Measurements from ENCODE around the gene GRM4. TPM values are rescaled to one million over a fixed set of nuclear protein-coding genes. Genes with fewer than 3 reads are reported as not detected.

The GRM4 gene
- total and polyA plus RNA-seq, 4 donors: not detected

DNA sequence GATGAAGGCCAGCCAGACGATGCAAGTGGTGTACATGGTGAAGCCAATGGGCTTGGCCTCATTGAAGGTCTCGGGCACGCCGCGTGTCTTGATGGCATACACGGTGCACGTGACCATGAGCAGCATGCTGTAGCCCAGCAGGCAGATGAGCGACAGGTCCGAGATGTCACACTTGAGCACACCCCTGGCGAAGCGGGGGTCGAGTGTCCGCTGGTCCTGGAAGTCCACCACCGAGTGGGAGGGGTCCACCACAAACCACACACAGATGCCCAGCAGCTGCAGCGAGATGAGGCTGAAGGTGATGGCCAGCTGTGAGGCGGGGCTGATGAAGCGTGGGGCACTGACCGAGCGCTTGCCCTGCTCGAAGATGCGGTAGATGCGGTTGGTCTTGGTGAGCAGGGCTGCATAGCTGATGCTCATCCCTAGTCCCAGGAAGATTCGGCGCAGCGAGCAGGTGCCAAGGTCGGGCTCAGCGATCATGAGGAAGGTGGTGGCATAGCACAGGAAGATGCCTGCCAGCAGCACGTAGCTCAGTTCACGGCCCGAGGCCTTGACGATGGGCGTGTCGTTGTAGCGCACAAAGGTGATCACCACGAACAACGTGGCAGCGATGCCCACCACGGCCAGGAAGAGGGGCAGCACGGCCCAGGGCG, 110.1 kb downstream of the GRM4 start:
- H3K4me1 ChIP-seq (ENCODE audit: control insufficient read depth in 4 of 4, insufficient read depth in 4 of 4, low read length in 3 of 4): no peaks in the 10 kb centered on the region
- H3K36me3 ChIP-seq (ENCODE audit: control insufficient read depth in 4 of 4, insufficient read depth in 3 of 4, low read depth in 1 of 4, low read length in 3 of 4): no peaks in the 10 kb centered on the region
- no peak overlapping the region for H3K27ac ChIP-seq (ENCODE audit: low read depth in 1 of 2, low read length in 2 of 2)
- no peaks in the 10 kb centered on the region for H3K9me3 ChIP-seq (ENCODE audit: control insufficient read depth in 4 of 4, low read length in 3 of 4)
- H3K4me3 ChIP-seq (ENCODE audit: low read depth in 1 of 3, low read length in 3 of 3): no peak overlapping the region
- H3K27me3 ChIP-seq (ENCODE audit: control insufficient read depth in 4 of 4, insufficient read depth in 4 of 4, low read length in 3 of 4): no peaks in the 10 kb centered on the region
- TF ChIP-seq REST (IDR thresholded peaks at IDR 0.05) (no peak), HNF4A (conservative IDR thresholded peaks at IDR 0.05) (no peak), JUND (IDR thresholded peaks at IDR 0.05) (no peak)
- no peak for DNase-seq (ENCODE audit: low spot score)
- WGBS: 91% methylated on average over 40 of the region's 40 CpGs
- no peak overlapping the region for H3K9ac ChIP-seq (ENCODE audit: low read depth in 1 of 2, low read length in 2 of 2)

- no peak overlapping the region for H3K9ac ChIP-seq (ENCODE audit: low read depth in 1 of 2, low read length in 2 of 2)
- H3K27me3 ChIP-seq (ENCODE audit: control insufficient read depth in 4 of 4, insufficient read depth in 4 of 4, low read length in 3 of 4): no peaks in the 10 kb centered on the region
- H3K27ac ChIP-seq (ENCODE audit: low read depth in 1 of 2, low read length in 2 of 2): no peak overlapping the region
- no peak for DNase-seq (ENCODE audit: low spot score)
- H3K4me1 ChIP-seq (ENCODE audit: control insufficient read depth in 4 of 4, insufficient read depth in 4 of 4, low read length in 3 of 4): no peaks in the 10 kb centered on the region
- no peak for TF ChIP-seq RXRA (IDR thresholded peaks at IDR 0.05)
- TF ChIP-seq FOXA2 (IDR thresholded peaks at IDR 0.05): no peak
- no peak for TF ChIP-seq MAX (IDR thresholded peaks at IDR 0.05)
- TF ChIP-seq FOXA1 (IDR thresholded peaks at IDR 0.05): no peak
- TF ChIP-seq, protein P1, sequence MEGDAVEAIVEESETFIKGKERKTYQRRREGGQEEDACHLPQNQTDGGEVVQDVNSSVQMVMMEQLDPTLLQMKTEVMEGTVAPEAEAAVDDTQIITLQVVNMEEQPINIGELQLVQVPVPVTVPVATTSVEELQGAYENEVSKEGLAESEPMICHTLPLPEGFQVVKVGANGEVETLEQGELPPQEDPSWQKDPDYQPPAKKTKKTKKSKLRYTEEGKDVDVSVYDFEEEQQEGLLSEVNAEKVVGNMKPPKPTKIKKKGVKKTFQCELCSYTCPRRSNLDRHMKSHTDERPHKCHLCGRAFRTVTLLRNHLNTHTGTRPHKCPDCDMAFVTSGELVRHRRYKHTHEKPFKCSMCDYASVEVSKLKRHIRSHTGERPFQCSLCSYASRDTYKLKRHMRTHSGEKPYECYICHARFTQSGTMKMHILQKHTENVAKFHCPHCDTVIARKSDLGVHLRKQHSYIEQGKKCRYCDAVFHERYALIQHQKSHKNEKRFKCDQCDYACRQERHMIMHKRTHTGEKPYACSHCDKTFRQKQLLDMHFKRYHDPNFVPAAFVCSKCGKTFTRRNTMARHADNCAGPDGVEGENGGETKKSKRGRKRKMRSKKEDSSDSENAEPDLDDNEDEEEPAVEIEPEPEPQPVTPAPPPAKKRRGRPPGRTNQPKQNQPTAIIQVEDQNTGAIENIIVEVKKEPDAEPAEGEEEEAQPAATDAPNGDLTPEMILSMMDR (IDR thresholded peaks at IDR 0.05; ENCODE audit: low read depth, low read length, missing input control): no peak
- TF ChIP-seq RAD21 (IDR thresholded peaks at IDR 0.05): no peak
- no peak for TF ChIP-seq EGR1 (IDR thresholded peaks at IDR 0.05; ENCODE audit: low read depth in 2 of 2)
- TF ChIP-seq HNF4A (conservative IDR thresholded peaks at IDR 0.05): no peak
- no peak for TF ChIP-seq YY1 (IDR thresholded peaks at IDR 0.05)
- no peaks in the 10 kb centered on the region for H3K36me3 ChIP-seq (ENCODE audit: control insufficient read depth in 4 of 4, insufficient read depth in 3 of 4, low read depth in 1 of 4, low read length in 3 of 4)
- 92% methylated on average over 1 of the region's 1 CpG for WGBS
- no peaks in the 10 kb centered on the region for H3K9me3 ChIP-seq (ENCODE audit: control insufficient read depth in 4 of 4, low read length in 3 of 4)
- no peak overlapping the region for H3K4me3 ChIP-seq (ENCODE audit: low read depth in 1 of 3, low read length in 3 of 3)
Measured at GRCh38 chr6:34035161-34035560, 110.7 kb downstream of the GRM4 start.

- Histone ChIP-seq H3K36me3 (ENCODE audit: control insufficient read depth in 4 of 4, insufficient read depth in 3 of 4, low read depth in 1 of 4, low read length in 3 of 4) (no peaks in the 10 kb centered on the region), H3K4me3 (ENCODE audit: low read depth in 1 of 3, low read length in 3 of 3) (no peak overlapping the region), H3K9me3 (ENCODE audit: control insufficient read depth in 4 of 4, low read length in 3 of 4) (no peaks in the 10 kb centered on the region), H3K27me3 (ENCODE audit: control insufficient read depth in 4 of 4, insufficient read depth in 4 of 4, low read length in 3 of 4) (no peaks in the 10 kb centered on the region), H3K27ac (ENCODE audit: low read depth in 1 of 2, low read length in 2 of 2) (no peak overlapping the region), H3K9ac (ENCODE audit: low read depth in 1 of 2, low read length in 2 of 2) (no peak overlapping the region), H3K4me1 (ENCODE audit: control insufficient read depth in 4 of 4, insufficient read depth in 4 of 4, low read length in 3 of 4) (no peaks in the 10 kb centered on the region)
- DNase-seq (ENCODE audit: low spot score): no peak
- WGBS: 89% methylated on average over 5 of the region's 5 CpGs
- no peak for TF ChIP-seq RXRA (IDR thresholded peaks at IDR 0.05)
- TF ChIP-seq JUND (IDR thresholded peaks at IDR 0.05): no peak
- TF ChIP-seq SP1 (IDR thresholded peaks at IDR 0.05): no peak
- no peak for TF ChIP-seq REST (IDR thresholded peaks at IDR 0.05)
- TF ChIP-seq, protein P2, sequence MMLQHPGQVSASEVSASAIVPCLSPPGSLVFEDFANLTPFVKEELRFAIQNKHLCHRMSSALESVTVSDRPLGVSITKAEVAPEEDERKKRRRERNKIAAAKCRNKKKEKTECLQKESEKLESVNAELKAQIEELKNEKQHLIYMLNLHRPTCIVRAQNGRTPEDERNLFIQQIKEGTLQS (IDR thresholded peaks at IDR 0.05): no peak
- TF ChIP-seq GABPA (IDR thresholded peaks at IDR 0.05 in 1 of 2, conservative IDR thresholded peaks at IDR 0.05 in 1 of 2): no peak
- TF ChIP-seq, protein P1 (IDR thresholded peaks at IDR 0.05; ENCODE audit: low read depth, low read length, missing input control): no peak
- no peak for TF ChIP-seq EGR1 (IDR thresholded peaks at IDR 0.05; ENCODE audit: low read depth in 2 of 2)
- no peak for TF ChIP-seq NR2F2 (IDR thresholded peaks at IDR 0.05)
Measured at GRCh38 chr6:34032856-34033255, 113.0 kb downstream of the GRM4 start.
